ENCODE results near the gene PIR. TPM values are rescaled to one million over a fixed set of nuclear protein-coding genes. Genes with fewer than 3 reads are reported as not detected.

The PIR gene
- total and polyA plus RNA-seq, 9 of the 15 experiments (the other 6 are each of a cell fraction or from before 2014, with no cell fraction given): 7.5 to 29.8 (median 11.5) TPM

- no peak for TF ChIP-seq HMGN3 (IDR thresholded peaks at IDR 0.05; ENCODE audit: borderline replicate concordance, extremely low read depth, insufficient read length, low read depth, low read length)
- TF ChIP-seq, protein P1, sequence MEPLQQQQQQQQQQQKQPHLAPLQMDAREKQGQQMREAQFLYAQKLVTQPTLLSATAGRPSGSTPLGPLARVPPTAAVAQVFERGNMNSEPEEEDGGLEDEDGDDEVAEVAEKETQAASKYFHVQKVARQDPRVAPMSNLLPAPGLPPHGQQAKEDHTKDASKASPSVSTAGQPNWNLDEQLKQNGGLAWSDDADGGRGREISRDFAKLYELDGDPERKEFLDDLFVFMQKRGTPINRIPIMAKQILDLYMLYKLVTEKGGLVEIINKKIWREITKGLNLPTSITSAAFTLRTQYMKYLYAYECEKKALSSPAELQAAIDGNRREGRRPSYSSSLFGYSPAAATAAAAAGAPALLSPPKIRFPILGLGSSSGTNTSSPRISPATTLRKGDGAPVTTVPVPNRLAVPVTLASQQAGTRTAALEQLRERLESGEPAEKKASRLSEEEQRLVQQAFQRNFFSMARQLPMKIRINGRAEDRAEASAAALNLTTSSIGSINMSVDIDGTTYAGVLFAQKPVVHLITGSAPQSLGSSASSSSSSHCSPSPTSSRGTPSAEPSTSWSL (CRISPR knock-in tag; IDR thresholded peaks at IDR 0.05; ENCODE audit: borderline replicate concordance): no peak
- TF ChIP-seq NR2C1 (IDR thresholded peaks at IDR 0.05): no peak
- no peak for TF ChIP-seq NR2C1 (tag; IDR thresholded peaks at IDR 0.05)
- TF ChIP-seq, protein P2, sequence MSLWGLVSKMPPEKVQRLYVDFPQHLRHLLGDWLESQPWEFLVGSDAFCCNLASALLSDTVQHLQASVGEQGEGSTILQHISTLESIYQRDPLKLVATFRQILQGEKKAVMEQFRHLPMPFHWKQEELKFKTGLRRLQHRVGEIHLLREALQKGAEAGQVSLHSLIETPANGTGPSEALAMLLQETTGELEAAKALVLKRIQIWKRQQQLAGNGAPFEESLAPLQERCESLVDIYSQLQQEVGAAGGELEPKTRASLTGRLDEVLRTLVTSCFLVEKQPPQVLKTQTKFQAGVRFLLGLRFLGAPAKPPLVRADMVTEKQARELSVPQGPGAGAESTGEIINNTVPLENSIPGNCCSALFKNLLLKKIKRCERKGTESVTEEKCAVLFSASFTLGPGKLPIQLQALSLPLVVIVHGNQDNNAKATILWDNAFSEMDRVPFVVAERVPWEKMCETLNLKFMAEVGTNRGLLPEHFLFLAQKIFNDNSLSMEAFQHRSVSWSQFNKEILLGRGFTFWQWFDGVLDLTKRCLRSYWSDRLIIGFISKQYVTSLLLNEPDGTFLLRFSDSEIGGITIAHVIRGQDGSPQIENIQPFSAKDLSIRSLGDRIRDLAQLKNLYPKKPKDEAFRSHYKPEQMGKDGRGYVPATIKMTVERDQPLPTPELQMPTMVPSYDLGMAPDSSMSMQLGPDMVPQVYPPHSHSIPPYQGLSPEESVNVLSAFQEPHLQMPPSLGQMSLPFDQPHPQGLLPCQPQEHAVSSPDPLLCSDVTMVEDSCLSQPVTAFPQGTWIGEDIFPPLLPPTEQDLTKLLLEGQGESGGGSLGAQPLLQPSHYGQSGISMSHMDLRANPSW (CRISPR knock-in tag; IDR thresholded peaks at IDR 0.05): no peak
- no peak for TF ChIP-seq C11orf30 (IDR thresholded peaks at IDR 0.05; ENCODE audit: low read depth)
- TF ChIP-seq MAFK (IDR thresholded peaks at IDR 0.05; ENCODE audit: low read length): no peak
- TF ChIP-seq, protein P3, sequence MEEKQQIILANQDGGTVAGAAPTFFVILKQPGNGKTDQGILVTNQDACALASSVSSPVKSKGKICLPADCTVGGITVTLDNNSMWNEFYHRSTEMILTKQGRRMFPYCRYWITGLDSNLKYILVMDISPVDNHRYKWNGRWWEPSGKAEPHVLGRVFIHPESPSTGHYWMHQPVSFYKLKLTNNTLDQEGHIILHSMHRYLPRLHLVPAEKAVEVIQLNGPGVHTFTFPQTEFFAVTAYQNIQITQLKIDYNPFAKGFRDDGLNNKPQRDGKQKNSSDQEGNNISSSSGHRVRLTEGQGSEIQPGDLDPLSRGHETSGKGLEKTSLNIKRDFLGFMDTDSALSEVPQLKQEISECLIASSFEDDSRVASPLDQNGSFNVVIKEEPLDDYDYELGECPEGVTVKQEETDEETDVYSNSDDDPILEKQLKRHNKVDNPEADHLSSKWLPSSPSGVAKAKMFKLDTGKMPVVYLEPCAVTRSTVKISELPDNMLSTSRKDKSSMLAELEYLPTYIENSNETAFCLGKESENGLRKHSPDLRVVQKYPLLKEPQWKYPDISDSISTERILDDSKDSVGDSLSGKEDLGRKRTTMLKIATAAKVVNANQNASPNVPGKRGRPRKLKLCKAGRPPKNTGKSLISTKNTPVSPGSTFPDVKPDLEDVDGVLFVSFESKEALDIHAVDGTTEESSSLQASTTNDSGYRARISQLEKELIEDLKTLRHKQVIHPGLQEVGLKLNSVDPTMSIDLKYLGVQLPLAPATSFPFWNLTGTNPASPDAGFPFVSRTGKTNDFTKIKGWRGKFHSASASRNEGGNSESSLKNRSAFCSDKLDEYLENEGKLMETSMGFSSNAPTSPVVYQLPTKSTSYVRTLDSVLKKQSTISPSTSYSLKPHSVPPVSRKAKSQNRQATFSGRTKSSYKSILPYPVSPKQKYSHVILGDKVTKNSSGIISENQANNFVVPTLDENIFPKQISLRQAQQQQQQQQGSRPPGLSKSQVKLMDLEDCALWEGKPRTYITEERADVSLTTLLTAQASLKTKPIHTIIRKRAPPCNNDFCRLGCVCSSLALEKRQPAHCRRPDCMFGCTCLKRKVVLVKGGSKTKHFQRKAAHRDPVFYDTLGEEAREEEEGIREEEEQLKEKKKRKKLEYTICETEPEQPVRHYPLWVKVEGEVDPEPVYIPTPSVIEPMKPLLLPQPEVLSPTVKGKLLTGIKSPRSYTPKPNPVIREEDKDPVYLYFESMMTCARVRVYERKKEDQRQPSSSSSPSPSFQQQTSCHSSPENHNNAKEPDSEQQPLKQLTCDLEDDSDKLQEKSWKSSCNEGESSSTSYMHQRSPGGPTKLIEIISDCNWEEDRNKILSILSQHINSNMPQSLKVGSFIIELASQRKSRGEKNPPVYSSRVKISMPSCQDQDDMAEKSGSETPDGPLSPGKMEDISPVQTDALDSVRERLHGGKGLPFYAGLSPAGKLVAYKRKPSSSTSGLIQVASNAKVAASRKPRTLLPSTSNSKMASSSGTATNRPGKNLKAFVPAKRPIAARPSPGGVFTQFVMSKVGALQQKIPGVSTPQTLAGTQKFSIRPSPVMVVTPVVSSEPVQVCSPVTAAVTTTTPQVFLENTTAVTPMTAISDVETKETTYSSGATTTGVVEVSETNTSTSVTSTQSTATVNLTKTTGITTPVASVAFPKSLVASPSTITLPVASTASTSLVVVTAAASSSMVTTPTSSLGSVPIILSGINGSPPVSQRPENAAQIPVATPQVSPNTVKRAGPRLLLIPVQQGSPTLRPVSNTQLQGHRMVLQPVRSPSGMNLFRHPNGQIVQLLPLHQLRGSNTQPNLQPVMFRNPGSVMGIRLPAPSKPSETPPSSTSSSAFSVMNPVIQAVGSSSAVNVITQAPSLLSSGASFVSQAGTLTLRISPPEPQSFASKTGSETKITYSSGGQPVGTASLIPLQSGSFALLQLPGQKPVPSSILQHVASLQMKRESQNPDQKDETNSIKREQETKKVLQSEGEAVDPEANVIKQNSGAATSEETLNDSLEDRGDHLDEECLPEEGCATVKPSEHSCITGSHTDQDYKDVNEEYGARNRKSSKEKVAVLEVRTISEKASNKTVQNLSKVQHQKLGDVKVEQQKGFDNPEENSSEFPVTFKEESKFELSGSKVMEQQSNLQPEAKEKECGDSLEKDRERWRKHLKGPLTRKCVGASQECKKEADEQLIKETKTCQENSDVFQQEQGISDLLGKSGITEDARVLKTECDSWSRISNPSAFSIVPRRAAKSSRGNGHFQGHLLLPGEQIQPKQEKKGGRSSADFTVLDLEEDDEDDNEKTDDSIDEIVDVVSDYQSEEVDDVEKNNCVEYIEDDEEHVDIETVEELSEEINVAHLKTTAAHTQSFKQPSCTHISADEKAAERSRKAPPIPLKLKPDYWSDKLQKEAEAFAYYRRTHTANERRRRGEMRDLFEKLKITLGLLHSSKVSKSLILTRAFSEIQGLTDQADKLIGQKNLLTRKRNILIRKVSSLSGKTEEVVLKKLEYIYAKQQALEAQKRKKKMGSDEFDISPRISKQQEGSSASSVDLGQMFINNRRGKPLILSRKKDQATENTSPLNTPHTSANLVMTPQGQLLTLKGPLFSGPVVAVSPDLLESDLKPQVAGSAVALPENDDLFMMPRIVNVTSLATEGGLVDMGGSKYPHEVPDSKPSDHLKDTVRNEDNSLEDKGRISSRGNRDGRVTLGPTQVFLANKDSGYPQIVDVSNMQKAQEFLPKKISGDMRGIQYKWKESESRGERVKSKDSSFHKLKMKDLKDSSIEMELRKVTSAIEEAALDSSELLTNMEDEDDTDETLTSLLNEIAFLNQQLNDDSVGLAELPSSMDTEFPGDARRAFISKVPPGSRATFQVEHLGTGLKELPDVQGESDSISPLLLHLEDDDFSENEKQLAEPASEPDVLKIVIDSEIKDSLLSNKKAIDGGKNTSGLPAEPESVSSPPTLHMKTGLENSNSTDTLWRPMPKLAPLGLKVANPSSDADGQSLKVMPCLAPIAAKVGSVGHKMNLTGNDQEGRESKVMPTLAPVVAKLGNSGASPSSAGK (IDR thresholded peaks at IDR 0.05): no peak
- no peak for TF ChIP-seq MTF1 (CRISPR knock-in tag; IDR thresholded peaks at IDR 0.05; ENCODE audit: borderline replicate concordance)
- TF ChIP-seq NFYB (IDR thresholded peaks at IDR 0.05; ENCODE audit: extremely low read depth, insufficient read length): no peak
- TF ChIP-seq ZNF740 (CRISPR knock-in tag; IDR thresholded peaks at IDR 0.05): no peak
- no peak for TF ChIP-seq ZNF740 (tag; IDR thresholded peaks at IDR 0.05)
Observed at GRCh38 chrX:15395789-15396188, 97.3 kb downstream of the PIR start (continued).
